H9 (cell line): ENCODE data around the gene GLCCI1. TPM values are rescaled to one million over a fixed set of nuclear protein-coding genes. Genes with fewer than 3 reads are reported as not detected.

Source experiments
- DNase-seq: peaks from one replicate; pipeline ENCODE4 v3.0.0-alpha.2; 2017
- H2AFZ ChIP-seq: one replicate; pipeline ENCODE4 v1.6.1; 2013; ENCODE audit warnings: mild to moderate bottlenecking, low read length, control low read depth, moderate library complexity
- H2AK5ac ChIP-seq: 2 replicates; pipeline ENCODE4 v1.6.1; 2013; ENCODE audit warnings: low read length, control low read depth, mixed read lengths; ENCODE audit not compliant: insufficient read length
- H2BK120ac ChIP-seq: one replicate; pipeline ENCODE4 v1.6.1; 2013; ENCODE audit warnings: low read depth, mild to moderate bottlenecking, low read length, control low read depth, inconsistent platforms; ENCODE audit not compliant: poor library complexity, severe bottlenecking
- H2BK12ac ChIP-seq: 2 replicates; pipeline ENCODE4 v1.6.1; 2013; ENCODE audit warnings: low read length, control low read depth, mixed read lengths, low read depth; ENCODE audit not compliant: insufficient read length
- H2BK15ac ChIP-seq: 2 replicates; pipeline ENCODE4 v1.6.1; 2013; ENCODE audit warnings: low read depth, low read length, control low read depth
- H2BK20ac ChIP-seq: one replicate; pipeline ENCODE4 v1.6.1; 2013; ENCODE audit warnings: low read depth, mild to moderate bottlenecking, low read length, control low read depth, inconsistent platforms; ENCODE audit not compliant: poor library complexity, severe bottlenecking
- H2BK5ac ChIP-seq: 2 replicates; pipeline ENCODE4 v1.6.1; 2013; ENCODE audit warnings: low read length, control low read depth, mixed read lengths; ENCODE audit not compliant: insufficient read length
- H3K14ac ChIP-seq: 2 replicates; pipeline ENCODE4 v1.6.1; 2013; ENCODE audit warnings: low read length, control low read depth; ENCODE audit not compliant: insufficient read depth
- H3K18ac ChIP-seq: 2 replicates; pipeline ENCODE4 v1.6.1; 2013; ENCODE audit warnings: low read depth, mild to moderate bottlenecking, mixed read lengths, low read length, control low read depth; ENCODE audit not compliant: insufficient read length
- H3K23ac ChIP-seq: 2 replicates; pipeline ENCODE4 v1.6.1; 2013; ENCODE audit warnings: low read length, control low read depth, mixed read lengths, low read depth; ENCODE audit not compliant: insufficient read length
- H3K23me2 ChIP-seq: 2 replicates; pipeline ENCODE4 v1.6.1; 2013; ENCODE audit warnings: low read depth, mild to moderate bottlenecking, mixed read lengths, low read length, control low read depth; ENCODE audit not compliant: insufficient read length, poor library complexity, severe bottlenecking
- H3K27ac ChIP-seq: 2 replicates; pipeline ENCODE4 v1.5.1; 2013; ENCODE audit warnings: low read length, control low read depth, mixed read lengths, low read depth; ENCODE audit not compliant: insufficient read length
- H3K27me3 ChIP-seq: 2 replicates; pipeline ENCODE4 v1.6.1; 2013; ENCODE audit warnings: low read length, control low read depth, inconsistent platforms; ENCODE audit not compliant: insufficient read depth
- H3K4ac ChIP-seq: 2 replicates; pipeline ENCODE4 v1.6.1; 2013; ENCODE audit warnings: low read depth, mild to moderate bottlenecking, control low read depth, inconsistent platforms, low read length, moderate library complexity
- H3K4me1 ChIP-seq: 2 replicates; pipeline ENCODE4 v1.6.1; 2013; ENCODE audit warnings: low read length, control low read depth, inconsistent platforms; ENCODE audit not compliant: insufficient read depth
- H3K4me2 ChIP-seq: 2 replicates; pipeline ENCODE4 v1.6.1; 2013; ENCODE audit warnings: low read length, control low read depth, mixed read lengths; ENCODE audit not compliant: insufficient read length, insufficient read depth
- H3K56ac ChIP-seq: 2 replicates; pipeline ENCODE4 v1.6.1; 2013; ENCODE audit warnings: low read depth, mild to moderate bottlenecking, mixed read lengths, low read length, control low read depth; ENCODE audit not compliant: insufficient read length
- H3K79me1 ChIP-seq: 2 replicates; pipeline ENCODE4 v1.6.1; 2013; ENCODE audit warnings: low read depth, mild to moderate bottlenecking, moderate library complexity, low read length, control low read depth, inconsistent platforms; ENCODE audit not compliant: insufficient read depth, poor library complexity, severe bottlenecking
- H3K79me2 ChIP-seq: 2 replicates; pipeline ENCODE4 v1.6.1; 2013; ENCODE audit warnings: low read length, control low read depth, inconsistent platforms; ENCODE audit not compliant: insufficient read depth
- H3K9ac ChIP-seq: 2 replicates; pipeline ENCODE4 v1.6.1; 2013; ENCODE audit warnings: low read length, control low read depth, mixed read lengths; ENCODE audit not compliant: insufficient read length; ENCODE audit errors: extremely low read depth
- H3K9me3 ChIP-seq: one replicate; pipeline ENCODE4 v1.6.1; 2013; ENCODE audit warnings: low read depth, low read length, inconsistent platforms; ENCODE audit not compliant: control insufficient read depth
- H3T11ph ChIP-seq: one replicate; pipeline ENCODE4 v1.6.1; 2013; ENCODE audit warnings: mild to moderate bottlenecking, low read length, control low read depth, inconsistent platforms
- H4K20me1 ChIP-seq: one replicate; pipeline ENCODE4 v1.6.1; 2013; ENCODE audit not compliant: control insufficient read depth, insufficient read length, insufficient read depth
- H4K5ac ChIP-seq: 2 replicates; pipeline ENCODE4 v1.6.1; 2013; ENCODE audit warnings: low read depth, mild to moderate bottlenecking, mixed read lengths, low read length, control low read depth; ENCODE audit not compliant: insufficient read length
- H4K8ac ChIP-seq: replicated peaks from 2 replicates; pipeline ENCODE4 v1.6.1; 2013; ENCODE audit warnings: low read length, control low read depth, mixed read lengths, low read depth; ENCODE audit not compliant: insufficient read length
- H4K91ac ChIP-seq: 2 replicates; pipeline ENCODE4 v1.6.1; 2013; ENCODE audit warnings: low read depth, mild to moderate bottlenecking, moderate library complexity, mixed read lengths, low read length, control low read depth; ENCODE audit not compliant: insufficient read length
- H3K27ac Mint-ChIP-seq, 3 experiments: 2 replicates in 2 of 3; 3 replicates in 1 of 3; pipeline ENCODE4 v1.8.0; 2020 to 2021; ENCODE audit warnings: mixed read lengths in 3 of 3, mild to moderate bottlenecking in 1 of 3, moderate library complexity in 1 of 3
- H3K27me3 Mint-ChIP-seq: 2 replicates; pipeline ENCODE4 v1.8.0; 2021; ENCODE audit warnings: low read depth, mild to moderate bottlenecking, moderate library complexity, mixed read lengths
- H3K36me3 Mint-ChIP-seq, 3 experiments: 2 replicates in 2 of 3; 3 replicates in 1 of 3; pipeline ENCODE4 v1.8.0; 2020 to 2021; ENCODE audit warnings: low read depth in 3 of 3, mixed read lengths in 3 of 3; ENCODE audit not compliant: insufficient read depth in 1 of 3
- H3K4me1 Mint-ChIP-seq, 2 experiments: 2 replicates each; pipeline ENCODE4 v1.8.0; 2020; ENCODE audit warnings: mixed read lengths in 2 of 2
- H3K4me3 Mint-ChIP-seq, 2 experiments: 2 replicates in 1 of 2; 3 replicates in 1 of 2; pipeline ENCODE4 v1.8.0; 2020 to 2021; ENCODE audit warnings: mild to moderate bottlenecking in 2 of 2, mixed read lengths in 2 of 2, moderate library complexity in 1 of 2
- H3K9me3 Mint-ChIP-seq, 2 experiments: 2 replicates in 1 of 2; 3 replicates in 1 of 2; pipeline ENCODE4 v1.8.0; 2020; ENCODE audit warnings: mild to moderate bottlenecking in 2 of 2, mixed read lengths in 2 of 2, moderate library complexity in 1 of 2
- WGBS: extraction: QIAGEN DNeasy Blood & Tissue Kit; methylation state at CpG from one replicate; pipeline ENCODE4 v1.1.7; 2013; ENCODE audit warnings: missing lambda C conversion rate, low lambda C conversion rate, mixed read lengths; ENCODE audit not compliant: insufficient read length; ENCODE audit errors: extremely low coverage; 5-methylcytosine and 5-hydroxymethylcytosine counted together
- total RNA-seq: library from RNA; stranded (reverse); gene quantifications from 2 replicates; pipeline ENCODE4 v1.2.1, GENCODE V29; 2021
- TF ChIP-seq, protein P1 (sequence below): fragments of 200-600 bp; sonication (generic); conservative IDR thresholded peaks from 3 replicates; pipeline ENCODE4 v1.8.0; 2021; ENCODE audit warnings: antibody characterized with exemption, mild to moderate bottlenecking

The GLCCI1 gene
- total RNA-seq, 1 experiment from 2014 or later = 19.1 TPM

DNA sequence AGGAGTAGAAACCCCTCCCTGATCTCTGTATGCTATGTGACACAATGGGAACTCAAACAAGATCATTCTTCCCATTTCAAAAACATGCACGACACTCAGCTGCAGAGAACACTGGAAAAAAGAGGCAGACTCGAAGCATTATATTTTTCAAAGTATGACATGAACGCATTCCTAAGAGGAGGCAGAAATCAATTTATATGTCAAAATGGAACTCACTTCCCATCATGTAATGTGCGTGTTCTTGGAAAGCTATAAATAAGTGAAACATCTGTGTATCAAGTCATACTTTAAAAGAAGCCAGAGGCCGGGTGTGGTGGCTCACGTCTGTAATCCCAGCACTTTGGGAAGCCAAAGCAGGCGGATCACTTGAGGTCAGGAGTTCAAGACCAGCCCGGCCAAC lies 150.7 kb downstream of the GLCCI1 start:
- no peak overlapping the region for H3K14ac ChIP-seq
- H2BK20ac ChIP-seq = no peak overlapping the region
- H2AFZ ChIP-seq = no peak overlapping the region
- H3K56ac ChIP-seq = no peak overlapping the region
- DNase-seq = no peak
- peaks cover 8% of the 10 kb centered on the region for H3K4me1 ChIP-seq
- H3K9me3 Mint-ChIP-seq = peaks cover 0 to 6% of the 10 kb centered on the region in 2 experiments; a peak in 2 of 5 replicates
- peaks cover 6 to 10% (median 8%) of the 10 kb centered on the region in 3 experiments for H3K36me3 Mint-ChIP-seq
- H3T11ph ChIP-seq = no peak overlapping the region
- H2BK12ac ChIP-seq = no peak overlapping the region
- no peak overlapping the region for H4K91ac ChIP-seq
- peaks cover 18 to 20% of the 10 kb centered on the region in 2 experiments for H3K4me1 Mint-ChIP-seq
- H3K27me3 Mint-ChIP-seq = no peaks in the 10 kb centered on the region
- H4K20me1 ChIP-seq = no peaks in the 10 kb centered on the region
- H2BK15ac ChIP-seq = no peak overlapping the region
- no peak overlapping the region for H2BK120ac ChIP-seq
- H3K18ac ChIP-seq = no peak overlapping the region
- WGBS = no CpG with 5 or more reads among the region's 8 CpGs
- peak overlapping the region in 2 of 3 experiments; percentile 2 to 8; a peak in 2 of 7 replicates for H3K27ac Mint-ChIP-seq
- no peaks in the 10 kb centered on the region for H3K9me3 ChIP-seq
- TF ChIP-seq, protein P1, sequence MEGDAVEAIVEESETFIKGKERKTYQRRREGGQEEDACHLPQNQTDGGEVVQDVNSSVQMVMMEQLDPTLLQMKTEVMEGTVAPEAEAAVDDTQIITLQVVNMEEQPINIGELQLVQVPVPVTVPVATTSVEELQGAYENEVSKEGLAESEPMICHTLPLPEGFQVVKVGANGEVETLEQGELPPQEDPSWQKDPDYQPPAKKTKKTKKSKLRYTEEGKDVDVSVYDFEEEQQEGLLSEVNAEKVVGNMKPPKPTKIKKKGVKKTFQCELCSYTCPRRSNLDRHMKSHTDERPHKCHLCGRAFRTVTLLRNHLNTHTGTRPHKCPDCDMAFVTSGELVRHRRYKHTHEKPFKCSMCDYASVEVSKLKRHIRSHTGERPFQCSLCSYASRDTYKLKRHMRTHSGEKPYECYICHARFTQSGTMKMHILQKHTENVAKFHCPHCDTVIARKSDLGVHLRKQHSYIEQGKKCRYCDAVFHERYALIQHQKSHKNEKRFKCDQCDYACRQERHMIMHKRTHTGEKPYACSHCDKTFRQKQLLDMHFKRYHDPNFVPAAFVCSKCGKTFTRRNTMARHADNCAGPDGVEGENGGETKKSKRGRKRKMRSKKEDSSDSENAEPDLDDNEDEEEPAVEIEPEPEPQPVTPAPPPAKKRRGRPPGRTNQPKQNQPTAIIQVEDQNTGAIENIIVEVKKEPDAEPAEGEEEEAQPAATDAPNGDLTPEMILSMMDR = no peak
- no peak overlapping the region for H2BK5ac ChIP-seq
- no peak overlapping the region for H3K4me3 Mint-ChIP-seq
- no peak overlapping the region for H4K5ac ChIP-seq
- H3K23me2 ChIP-seq = no peaks in the 10 kb centered on the region
- H3K4me2 ChIP-seq = no peak overlapping the region
- H3K4ac ChIP-seq = no peak overlapping the region
- H3K27me3 ChIP-seq = no peaks in the 10 kb centered on the region
- no peak overlapping the region for H3K9ac ChIP-seq
- no peak overlapping the region for H4K8ac ChIP-seq
- no peaks in the 10 kb centered on the region for H3K79me1 ChIP-seq
- H2AK5ac ChIP-seq = no peak overlapping the region
- no peak overlapping the region for H3K23ac ChIP-seq
- no peaks in the 10 kb centered on the region for H3K79me2 ChIP-seq
- H3K27ac ChIP-seq = no peak overlapping the region
